Activated naive CD4-positive, alpha-beta T cell treated with Interleukin-2 at 50 U/mL for 16 hours (primary cell): ENCODE data around the gene OPALIN.

Source experiments
- DNase-seq: peaks from one replicate; pipeline ENCODE4 v3.0.0-alpha.2; 2020

Gene OPALIN

GRCh38 chr10:96358851-96359540, at the start of gene OPALIN:
TSS of gene OPALIN (minus strand) at chr10:96359002. CDS start at chr10:96358896, 106 bp downstream.
- no peak for DNase-seq

GRCh38 chr10:96408201-96408600, 49.4 kb upstream of the OPALIN start:
- DNase-seq, result no peak

GRCh38 chr10:96407560-96408069, 48.8 kb upstream of the OPALIN start:
- DNase-seq, result no peak

- DNase-seq, result no peak
These were observed 47.3 kb upstream of the OPALIN start for GRCh38 chr10:96406091-96406490.

- no peak for DNase-seq
These were observed 43.9 kb upstream of the OPALIN start for GRCh38 chr10:96402417-96403305.

GRCh38 chr10:96401036-96401435, 42.2 kb upstream of the OPALIN start:
- no peak for DNase-seq

GRCh38 chr10:96400465-96400864, 41.7 kb upstream of the OPALIN start:
- DNase-seq, result no peak

- no peak for DNase-seq
These were observed 39.1 kb upstream of the OPALIN start for GRCh38 chr10:96397902-96398301.

GRCh38 chr10:96395931-96396877, 37.4 kb upstream of the OPALIN start:
- peak; percentile 63 for DNase-seq

GRCh38 chr10:96390460-96390864, 31.7 kb upstream of the OPALIN start:
- no peak for DNase-seq

GRCh38 chr10:96389785-96390184, 31.0 kb upstream of the OPALIN start:
- no peak for DNase-seq

- DNase-seq, result no peak
These were observed 28.8 kb upstream of the OPALIN start for GRCh38 chr10:96387601-96388000.

GRCh38 chr10:96387161-96387560, 28.4 kb upstream of the OPALIN start:
- DNase-seq, result no peak

GRCh38 chr10:96384506-96384905, 25.7 kb upstream of the OPALIN start:
- no peak for DNase-seq

- DNase-seq, result no peak
These were observed 22.0 kb upstream of the OPALIN start for GRCh38 chr10:96380821-96381220.

- no peak for DNase-seq
These were observed 21.0 kb upstream of the OPALIN start for GRCh38 chr10:96379758-96380157.

- no peak for DNase-seq
These were observed 19.9 kb upstream of the OPALIN start for GRCh38 chr10:96378741-96379140.

- DNase-seq, result no peak
These were observed 19.1 kb upstream of the OPALIN start for GRCh38 chr10:96377816-96378294.

GRCh38 chr10:96376483-96376882, 17.7 kb upstream of the OPALIN start:
- no peak for DNase-seq

GRCh38 chr10:96374985-96375830, 16.4 kb upstream of the OPALIN start:
- DNase-seq, result peak; percentile 76

GRCh38 chr10:96374639-96374984, 15.8 kb upstream of the OPALIN start:
- DNase-seq, result no peak

- DNase-seq, result no peak
These were observed 15.2 kb upstream of the OPALIN start for GRCh38 chr10:96374004-96374403.
